Measurements from ENCODE around the gene IDH3B.

GRCh38 chr20:2698186-2698817 lies 34.3 kb upstream of the IDH3B start:
- TF ChIP-seq EZH2 (IDR thresholded peaks at IDR 0.05; ENCODE audit: borderline replicate concordance, low read depth, low read length, severe bottlenecking): no peak
- no peak for TF ChIP-seq CTCF (IDR thresholded peaks at IDR 0.05; ENCODE audit: extremely low read depth in 1 of 2, insufficient read depth in 1 of 2, low read depth in 1 of 2, low read length in 2 of 2)
